ENCODE measurements around the gene WDFY2. TPM values are rescaled to one million over a fixed set of nuclear protein-coding genes. Genes with fewer than 3 reads are reported as not detected.

The WDFY2 gene
- total and polyA plus RNA-seq, 8 donors: 11.4 to 25.2 (median 17.2) TPM

DNA sequence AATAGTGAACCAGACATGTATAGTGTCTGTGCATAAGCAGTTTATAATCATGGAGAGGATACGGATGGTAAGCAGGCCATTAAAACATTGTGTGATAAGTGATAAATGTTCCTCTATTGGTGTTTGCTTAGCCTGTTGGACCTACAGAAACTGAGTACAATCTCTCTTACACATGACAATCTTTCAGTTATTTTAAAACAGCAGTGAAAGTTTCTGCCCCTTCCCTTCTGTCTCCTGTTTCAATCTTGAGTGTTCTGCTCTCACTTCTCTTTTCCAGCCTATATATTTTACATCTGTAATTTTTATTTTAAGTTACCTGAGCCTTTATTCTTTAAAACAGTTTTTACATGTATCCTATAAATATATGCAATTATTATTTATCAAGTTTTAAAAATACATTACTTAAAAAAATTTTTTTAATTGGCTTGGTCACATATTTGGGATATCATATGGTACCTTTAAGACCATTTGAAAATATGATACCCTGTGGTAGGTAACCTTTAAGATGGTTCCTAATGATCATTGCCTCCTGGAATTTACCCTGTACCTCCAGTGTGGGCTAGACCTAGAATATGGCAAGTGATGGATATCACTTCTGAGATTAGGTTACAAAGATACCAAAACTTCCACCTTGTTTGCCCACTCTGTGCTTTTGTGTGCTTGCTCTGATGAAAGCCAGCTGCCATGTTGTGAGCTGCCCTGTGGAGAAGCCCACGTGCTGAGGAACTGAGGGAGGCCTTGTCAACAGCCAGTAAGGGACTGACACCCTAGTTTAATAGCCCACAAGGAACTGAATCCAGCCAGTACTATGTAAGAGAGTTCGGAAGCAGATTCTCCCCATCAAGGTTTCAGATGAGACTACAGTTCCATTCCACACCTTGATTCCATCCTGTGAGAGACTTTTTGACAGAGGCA lies 120.4 kb downstream of the WDFY2 start:
- no peak for FAIRE-seq
- intact Hi-C loops (cut with DNase I): no loop called here
- Histone ChIP-seq H3K36me3 (no peaks in the 10 kb centered on the region), H3K4me1 (no peaks in the 10 kb centered on the region), H3K9me3 (no peaks in the 10 kb centered on the region), H3K27me3 (no peaks in the 10 kb centered on the region), H3K27ac (no peak overlapping the region), H3K4me3 (no peak overlapping the region)
- ATAC-seq: no peak
- 82 to 84% methylated on average over 3 of the region's 3 CpGs for WGBS, 2 donors
- DNase-seq: no peak
- TF ChIP-seq, protein P1, sequence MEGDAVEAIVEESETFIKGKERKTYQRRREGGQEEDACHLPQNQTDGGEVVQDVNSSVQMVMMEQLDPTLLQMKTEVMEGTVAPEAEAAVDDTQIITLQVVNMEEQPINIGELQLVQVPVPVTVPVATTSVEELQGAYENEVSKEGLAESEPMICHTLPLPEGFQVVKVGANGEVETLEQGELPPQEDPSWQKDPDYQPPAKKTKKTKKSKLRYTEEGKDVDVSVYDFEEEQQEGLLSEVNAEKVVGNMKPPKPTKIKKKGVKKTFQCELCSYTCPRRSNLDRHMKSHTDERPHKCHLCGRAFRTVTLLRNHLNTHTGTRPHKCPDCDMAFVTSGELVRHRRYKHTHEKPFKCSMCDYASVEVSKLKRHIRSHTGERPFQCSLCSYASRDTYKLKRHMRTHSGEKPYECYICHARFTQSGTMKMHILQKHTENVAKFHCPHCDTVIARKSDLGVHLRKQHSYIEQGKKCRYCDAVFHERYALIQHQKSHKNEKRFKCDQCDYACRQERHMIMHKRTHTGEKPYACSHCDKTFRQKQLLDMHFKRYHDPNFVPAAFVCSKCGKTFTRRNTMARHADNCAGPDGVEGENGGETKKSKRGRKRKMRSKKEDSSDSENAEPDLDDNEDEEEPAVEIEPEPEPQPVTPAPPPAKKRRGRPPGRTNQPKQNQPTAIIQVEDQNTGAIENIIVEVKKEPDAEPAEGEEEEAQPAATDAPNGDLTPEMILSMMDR (IDR thresholded peaks at IDR 0.05): no peak

- no peak for ATAC-seq
- TF ChIP-seq, protein P1 (IDR thresholded peaks at IDR 0.05): no peak
- no peak overlapping the region for H3K27ac ChIP-seq
- H3K4me3 ChIP-seq: no peak overlapping the region
- H3K36me3 ChIP-seq: no peaks in the 10 kb centered on the region
- H3K9me3 ChIP-seq: no peaks in the 10 kb centered on the region
- no peak for DNase-seq
- H3K27me3 ChIP-seq: no peaks in the 10 kb centered on the region
- intact Hi-C loops (cut with DNase I): no loop called here
- H3K4me1 ChIP-seq: no peaks in the 10 kb centered on the region
- no peak for FAIRE-seq
Measured at GRCh38 chr13:51707461-51707860, 123.2 kb downstream of the WDFY2 start.

DNA sequence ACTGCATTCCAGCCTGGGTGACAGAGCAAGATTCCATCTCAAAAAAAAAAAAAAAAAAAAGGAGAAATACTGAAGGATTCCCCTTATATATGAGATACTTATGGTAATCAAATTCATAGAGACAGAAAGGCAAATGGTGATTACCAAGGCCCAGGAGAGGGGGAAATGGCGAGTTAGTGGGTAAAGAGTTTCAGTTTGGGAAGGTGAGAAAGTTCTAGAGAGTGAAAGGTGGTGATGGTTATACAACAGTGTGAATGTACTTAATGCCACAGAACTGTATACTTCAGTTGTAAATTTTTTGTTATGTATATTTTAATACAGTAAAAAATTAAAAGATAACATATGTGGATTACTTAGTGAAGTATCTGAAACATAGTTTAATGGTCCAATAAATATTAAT lies 129.5 kb downstream of the WDFY2 start:
- FAIRE-seq (no peak), DNase-seq (no peak)

GRCh38 chr13:51714663-51715168 lies 130.5 kb downstream of the WDFY2 start:
- no peak overlapping the region for H3K4me3 ChIP-seq
- ATAC-seq (peak in 3 of 4 donors; percentile 12 to 54 (median 40)), DNase-seq (no peak), FAIRE-seq (no peak)
- no peaks in the 10 kb centered on the region for H3K4me1 ChIP-seq
- no peak overlapping the region for H3K27ac ChIP-seq
- 73 to 74% methylated on average over 2 of the region's 2 CpGs for WGBS, 2 donors
- intact Hi-C loops (cut with DNase I): no loop called here
- H3K36me3 ChIP-seq: no peaks in the 10 kb centered on the region
- no peaks in the 10 kb centered on the region for H3K9me3 ChIP-seq
- TF ChIP-seq, protein P1 (IDR thresholded peaks at IDR 0.05): no peak
- no peaks in the 10 kb centered on the region for H3K27me3 ChIP-seq

More for the DNA sequence above, 129.5 kb downstream of the WDFY2 start:
- no peaks in the 10 kb centered on the region for H3K9me3 ChIP-seq
- H3K36me3 ChIP-seq: no peaks in the 10 kb centered on the region
- WGBS, 2 donors: 97 to 100% methylated on average over 1 of the region's 1 CpG
- intact Hi-C loops (cut with DNase I): no loop called here
- H3K4me1 ChIP-seq: no peaks in the 10 kb centered on the region
- no peak for ATAC-seq
- no peak overlapping the region for H3K4me3 ChIP-seq
- TF ChIP-seq, protein P1 (IDR thresholded peaks at IDR 0.05): no peak
- H3K27me3 ChIP-seq: no peaks in the 10 kb centered on the region
- no peak overlapping the region for H3K27ac ChIP-seq

- H3K36me3 ChIP-seq: no peaks in the 10 kb centered on the region
- WGBS, 2 donors: 93 to 98% methylated on average over 3 of the region's 3 CpGs
- ATAC-seq (no peak), FAIRE-seq (no peak), DNase-seq (no peak)
- TF ChIP-seq, protein P1 (IDR thresholded peaks at IDR 0.05): no peak
- no peaks in the 10 kb centered on the region for H3K4me1 ChIP-seq
- H3K27me3 ChIP-seq: no peaks in the 10 kb centered on the region
- no peak overlapping the region for H3K4me3 ChIP-seq
- intact Hi-C loops (cut with DNase I): no loop called here
- no peaks in the 10 kb centered on the region for H3K9me3 ChIP-seq
- H3K27ac ChIP-seq: no peak overlapping the region
Measured at GRCh38 chr13:51715613-51716012, 131.4 kb downstream of the WDFY2 start.

Measured in pancreas (tissue), 10 donors.